Measurements from ENCODE around the gene NCAN.

Gene NCAN

DNA sequence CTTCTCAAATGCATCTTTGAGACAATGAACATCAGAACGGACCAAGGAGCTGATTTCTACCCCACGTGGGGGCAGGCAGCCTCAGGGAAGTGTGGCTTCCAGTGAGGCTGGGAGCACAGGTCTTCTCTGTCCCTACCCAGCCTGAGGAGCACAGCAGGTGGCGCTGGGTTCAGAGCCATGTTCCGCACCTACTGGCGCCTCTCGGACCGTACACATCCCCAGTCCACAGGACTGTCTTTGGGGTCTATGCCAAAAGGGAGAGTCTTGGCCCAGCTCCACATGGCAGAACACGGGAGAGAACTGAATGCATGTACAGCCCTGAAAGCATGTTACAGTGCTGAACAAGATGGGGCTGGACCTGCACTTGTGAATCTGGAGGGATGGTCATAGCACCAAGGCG, 86.0 kb downstream of the NCAN start:
- DNase-seq = no peak

GRCh38 chr19:19300613-19301012, 88.9 kb downstream of the NCAN start:
- no peak for DNase-seq

Data from kidney glomerular epithelial cell (primary cell).